HEK293 (cell line): ENCODE results near the gene ALDH4A1.

ENCODE experiments used
- GLI4 ChIP-seq: fragments of 450-650 bp; formaldehyde crosslinking; IDR thresholded peaks from 2 replicates; pipeline ENCODE4 v1.5.1; 2016; ENCODE audit warnings: missing biosample characterization, missing genetic modification characterization
- KLF7 ChIP-seq: fragments of 450-650 bp; formaldehyde crosslinking; IDR thresholded peaks from 2 replicates; pipeline ENCODE4 v1.5.1; 2016; ENCODE audit warnings: missing biosample characterization, missing genetic modification characterization, borderline replicate concordance
- MZF1 ChIP-seq: fragments of 450-650 bp; formaldehyde crosslinking; IDR thresholded peaks from 2 replicates; pipeline ENCODE4 v1.5.1; 2017; ENCODE audit warnings: missing biosample characterization, missing genetic modification characterization, borderline replicate concordance
- RBAK ChIP-seq: fragments of 450-650 bp; formaldehyde crosslinking; IDR thresholded peaks from 2 replicates; pipeline ENCODE4 v1.5.1; 2016; ENCODE audit warnings: missing biosample characterization, missing genetic modification characterization
- TCF7L2 ChIP-seq: IDR thresholded peaks from 2 replicates; pipeline ENCODE4 v1.6.1; 2011; ENCODE audit warnings: low read depth, mild to moderate bottlenecking, inconsistent platforms, low read length, moderate library complexity, borderline replicate concordance
- ZBTB48 ChIP-seq: fragments of 450-650 bp; formaldehyde crosslinking; IDR thresholded peaks from 2 replicates; pipeline ENCODE4 v1.5.1; 2016; ENCODE audit warnings: missing biosample characterization, missing genetic modification characterization
- ZFP69B ChIP-seq: fragments of 450-650 bp; formaldehyde crosslinking; IDR thresholded peaks from 2 replicates; pipeline ENCODE4 v1.5.1; 2016; ENCODE audit warnings: missing biosample characterization, missing genetic modification characterization
- ZNF112 ChIP-seq: fragments of 450-650 bp; formaldehyde crosslinking; IDR thresholded peaks from 2 replicates; pipeline ENCODE4 v1.5.0; 2017; ENCODE audit warnings: missing biosample characterization, missing genetic modification characterization
- ZNF133 ChIP-seq: fragments of 450-650 bp; formaldehyde crosslinking; IDR thresholded peaks from 2 replicates; pipeline ENCODE4 v1.5.1; 2016; ENCODE audit warnings: missing biosample characterization, missing genetic modification characterization
- ZNF155 ChIP-seq: fragments of 450-650 bp; formaldehyde crosslinking; IDR thresholded peaks from 2 replicates; pipeline ENCODE4 v1.5.1; 2016; ENCODE audit warnings: missing biosample characterization, missing genetic modification characterization
- ZNF169 ChIP-seq: fragments of 450-650 bp; formaldehyde crosslinking; IDR thresholded peaks from 2 replicates; pipeline ENCODE4 v1.5.1; 2016; ENCODE audit warnings: missing biosample characterization, missing genetic modification characterization
- ZNF184 ChIP-seq: fragments of 450-650 bp; IDR thresholded peaks from 2 replicates; pipeline ENCODE4 v1.5.1; 2018; ENCODE audit warnings: missing biosample characterization, mild to moderate bottlenecking, missing genetic modification characterization
- ZNF19 ChIP-seq: fragments of 450-650 bp; formaldehyde crosslinking; IDR thresholded peaks from 2 replicates; pipeline ENCODE4; 2016; ENCODE audit warnings: missing biosample characterization, missing genetic modification characterization, low read depth
- ZNF311 ChIP-seq: fragments of 450-650 bp; formaldehyde crosslinking; IDR thresholded peaks from 2 replicates; pipeline ENCODE4 v1.5.1; 2017; ENCODE audit warnings: missing biosample characterization, missing genetic modification characterization, borderline replicate concordance
- ZNF37A ChIP-seq: fragments of 450-650 bp; IDR thresholded peaks from 2 replicates; pipeline ENCODE4 v1.5.1; 2018; ENCODE audit warnings: missing biosample characterization, missing genetic modification characterization
- ZNF433 ChIP-seq: fragments of 450-650 bp; formaldehyde crosslinking; IDR thresholded peaks from 2 replicates; pipeline ENCODE4 v1.5.1; 2016; ENCODE audit warnings: missing biosample characterization, missing genetic modification characterization, low read depth
- ZNF549 ChIP-seq: fragments of 450-650 bp; IDR thresholded peaks from 2 replicates; pipeline ENCODE4 v1.5.1; 2018; ENCODE audit warnings: missing biosample characterization, missing genetic modification characterization, mild to moderate bottlenecking, inconsistent platforms, moderate library complexity
- ZNF561 ChIP-seq: fragments of 450-650 bp; IDR thresholded peaks from 2 replicates; pipeline ENCODE4 v1.5.1; 2018; ENCODE audit warnings: missing biosample characterization, missing genetic modification characterization, borderline replicate concordance
- ZNF571 ChIP-seq: fragments of 450-650 bp; formaldehyde crosslinking; IDR thresholded peaks from 2 replicates; pipeline ENCODE4 v1.5.0; 2017; ENCODE audit warnings: missing biosample characterization, missing genetic modification characterization
- ZNF677 ChIP-seq: fragments of 450-650 bp; IDR thresholded peaks from 2 replicates; pipeline ENCODE4 v1.5.0; 2018; ENCODE audit warnings: missing biosample characterization, mild to moderate bottlenecking, missing genetic modification characterization, moderate library complexity
- ZNF777 ChIP-seq: fragments of 450-650 bp; formaldehyde crosslinking; IDR thresholded peaks from 2 replicates; pipeline ENCODE4 v1.5.1; 2017; ENCODE audit warnings: missing biosample characterization, missing genetic modification characterization, borderline replicate concordance
- TF ChIP-seq, protein P1 (sequence below): fragments of 450-650 bp; formaldehyde crosslinking; IDR thresholded peaks from 2 replicates; pipeline ENCODE4 v1.5.1; 2016; ENCODE audit warnings: missing biosample characterization, missing genetic modification characterization, low read depth
- TF ChIP-seq, protein P2 (sequence below): fragments of 450-650 bp; formaldehyde crosslinking; IDR thresholded peaks from 2 replicates; pipeline ENCODE4 v1.5.1; 2017; ENCODE audit warnings: missing biosample characterization, mild to moderate bottlenecking, missing genetic modification characterization, moderate library complexity
- TF ChIP-seq, protein P3 (sequence below): fragments of 450-650 bp; IDR thresholded peaks from 2 replicates; pipeline ENCODE4 v1.5.1; 2018; ENCODE audit warnings: missing biosample characterization, mild to moderate bottlenecking, missing genetic modification characterization
- TF ChIP-seq, protein P4 (sequence below): sonication (generic); formaldehyde crosslinking; IDR thresholded peaks from 2 replicates; pipeline ENCODE4 v1.8.1; 2022; ENCODE audit warnings: mild to moderate bottlenecking, moderate library complexity, missing genetic modification reagents
- TF ChIP-seq, protein P5 (sequence below): fragments of 450-650 bp; formaldehyde crosslinking; IDR thresholded peaks from 2 replicates; pipeline ENCODE4 v1.5.1; 2016; ENCODE audit warnings: missing biosample characterization, missing genetic modification characterization
- TF ChIP-seq, protein P6 (sequence below): fragments of 450-650 bp; formaldehyde crosslinking; IDR thresholded peaks from 2 replicates; pipeline ENCODE4 v1.5.1; 2016; ENCODE audit warnings: missing biosample characterization, missing genetic modification characterization
- TF ChIP-seq, protein P7 (sequence below): fragments of 450-650 bp; formaldehyde crosslinking; IDR thresholded peaks from 2 replicates; pipeline ENCODE4 v1.5.1; 2016; ENCODE audit warnings: missing biosample characterization, missing genetic modification characterization

Gene ALDH4A1

DNA sequence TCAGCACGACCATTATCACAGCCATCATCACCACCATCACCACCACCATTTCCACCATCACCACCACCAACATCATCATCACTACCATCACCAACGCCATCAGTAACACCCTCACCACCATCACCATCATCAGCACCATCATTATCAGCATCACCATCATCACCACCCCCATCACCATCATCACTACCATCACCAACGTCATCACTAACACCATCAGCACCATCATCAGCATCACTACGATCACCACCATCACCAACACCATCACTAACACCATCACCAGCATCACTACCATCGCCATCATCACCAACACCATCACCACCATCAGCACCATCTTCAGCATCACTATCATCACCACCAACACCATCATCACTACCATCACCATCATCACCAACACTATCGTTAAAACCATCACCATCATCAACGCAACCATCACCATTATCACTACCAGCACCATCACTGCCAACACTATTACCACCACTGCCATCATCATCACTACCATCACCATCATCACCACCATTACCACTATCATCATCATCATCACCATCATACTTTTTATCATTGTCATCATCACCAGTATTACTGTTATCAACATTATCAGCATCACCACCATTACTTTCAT, 44.2 kb downstream of the ALDH4A1 start (continued):
- TF ChIP-seq, protein P1, sequence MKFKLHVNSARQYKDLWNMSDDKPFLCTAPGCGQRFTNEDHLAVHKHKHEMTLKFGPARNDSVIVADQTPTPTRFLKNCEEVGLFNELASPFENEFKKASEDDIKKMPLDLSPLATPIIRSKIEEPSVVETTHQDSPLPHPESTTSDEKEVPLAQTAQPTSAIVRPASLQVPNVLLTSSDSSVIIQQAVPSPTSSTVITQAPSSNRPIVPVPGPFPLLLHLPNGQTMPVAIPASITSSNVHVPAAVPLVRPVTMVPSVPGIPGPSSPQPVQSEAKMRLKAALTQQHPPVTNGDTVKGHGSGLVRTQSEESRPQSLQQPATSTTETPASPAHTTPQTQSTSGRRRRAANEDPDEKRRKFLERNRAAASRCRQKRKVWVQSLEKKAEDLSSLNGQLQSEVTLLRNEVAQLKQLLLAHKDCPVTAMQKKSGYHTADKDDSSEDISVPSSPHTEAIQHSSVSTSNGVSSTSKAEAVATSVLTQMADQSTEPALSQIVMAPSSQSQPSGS = no peak
- 0 out of 2 replicates have a peak, but pooled peaks have one; percentile 26 for TF ChIP-seq ZNF133 (tag by site-specific recombination)
- no peak for TF ChIP-seq MZF1
- no peak for TF ChIP-seq KLF7
- TF ChIP-seq TCF7L2 = no peak
- TF ChIP-seq, protein P2, sequence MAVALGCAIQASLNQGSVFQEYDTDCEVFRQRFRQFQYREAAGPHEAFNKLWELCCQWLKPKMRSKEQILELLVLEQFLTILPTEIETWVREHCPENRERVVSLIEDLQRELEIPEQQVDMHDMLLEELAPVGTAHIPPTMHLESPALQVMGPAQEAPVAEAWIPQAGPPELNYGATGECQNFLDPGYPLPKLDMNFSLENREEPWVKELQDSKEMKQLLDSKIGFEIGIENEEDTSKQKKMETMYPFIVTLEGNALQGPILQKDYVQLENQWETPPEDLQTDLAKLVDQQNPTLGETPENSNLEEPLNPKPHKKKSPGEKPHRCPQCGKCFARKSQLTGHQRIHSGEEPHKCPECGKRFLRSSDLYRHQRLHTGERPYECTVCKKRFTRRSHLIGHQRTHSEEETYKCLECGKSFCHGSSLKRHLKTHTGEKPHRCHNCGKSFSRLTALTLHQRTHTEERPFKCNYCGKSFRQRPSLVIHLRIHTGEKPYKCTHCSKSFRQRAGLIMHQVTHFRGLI = no peak
- TF ChIP-seq, protein P3, sequence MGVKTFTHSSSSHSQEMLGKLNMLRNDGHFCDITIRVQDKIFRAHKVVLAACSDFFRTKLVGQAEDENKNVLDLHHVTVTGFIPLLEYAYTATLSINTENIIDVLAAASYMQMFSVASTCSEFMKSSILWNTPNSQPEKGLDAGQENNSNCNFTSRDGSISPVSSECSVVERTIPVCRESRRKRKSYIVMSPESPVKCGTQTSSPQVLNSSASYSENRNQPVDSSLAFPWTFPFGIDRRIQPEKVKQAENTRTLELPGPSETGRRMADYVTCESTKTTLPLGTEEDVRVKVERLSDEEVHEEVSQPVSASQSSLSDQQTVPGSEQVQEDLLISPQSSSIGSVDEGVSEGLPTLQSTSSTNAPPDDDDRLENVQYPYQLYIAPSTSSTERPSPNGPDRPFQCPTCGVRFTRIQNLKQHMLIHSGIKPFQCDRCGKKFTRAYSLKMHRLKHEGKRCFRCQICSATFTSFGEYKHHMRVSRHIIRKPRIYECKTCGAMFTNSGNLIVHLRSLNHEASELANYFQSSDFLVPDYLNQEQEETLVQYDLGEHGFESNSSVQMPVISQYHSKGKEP (tag by site-specific recombination) = no peak
- 0 out of 2 replicates have a peak, but pooled peaks have one; percentile 10 for TF ChIP-seq ZBTB48 (tag by site-specific recombination)
- no peak for TF ChIP-seq ZNF184 (tag by site-specific recombination)
- TF ChIP-seq ZNF549 = no peak
- TF ChIP-seq ZNF311 = 0 out of 2 replicates have a peak, but pooled peaks have one; percentile 41
- TF ChIP-seq ZNF19 (tag by site-specific recombination) = no peak
- no peak for TF ChIP-seq ZNF777 (tag by site-specific recombination)
- no peak for TF ChIP-seq ZNF112
- TF ChIP-seq, protein P4, sequence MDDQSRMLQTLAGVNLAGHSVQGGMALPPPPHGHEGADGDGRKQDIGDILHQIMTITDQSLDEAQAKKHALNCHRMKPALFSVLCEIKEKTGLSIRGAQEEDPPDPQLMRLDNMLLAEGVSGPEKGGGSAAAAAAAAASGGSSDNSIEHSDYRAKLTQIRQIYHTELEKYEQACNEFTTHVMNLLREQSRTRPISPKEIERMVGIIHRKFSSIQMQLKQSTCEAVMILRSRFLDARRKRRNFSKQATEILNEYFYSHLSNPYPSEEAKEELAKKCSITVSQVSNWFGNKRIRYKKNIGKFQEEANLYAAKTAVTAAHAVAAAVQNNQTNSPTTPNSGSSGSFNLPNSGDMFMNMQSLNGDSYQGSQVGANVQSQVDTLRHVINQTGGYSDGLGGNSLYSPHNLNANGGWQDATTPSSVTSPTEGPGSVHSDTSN (CRISPR knock-in tag) = no peak
- TF ChIP-seq ZNF169 (tag by site-specific recombination) = 0 out of 2 replicates have a peak, but pooled peaks have one; percentile 11
- TF ChIP-seq, protein P5, sequence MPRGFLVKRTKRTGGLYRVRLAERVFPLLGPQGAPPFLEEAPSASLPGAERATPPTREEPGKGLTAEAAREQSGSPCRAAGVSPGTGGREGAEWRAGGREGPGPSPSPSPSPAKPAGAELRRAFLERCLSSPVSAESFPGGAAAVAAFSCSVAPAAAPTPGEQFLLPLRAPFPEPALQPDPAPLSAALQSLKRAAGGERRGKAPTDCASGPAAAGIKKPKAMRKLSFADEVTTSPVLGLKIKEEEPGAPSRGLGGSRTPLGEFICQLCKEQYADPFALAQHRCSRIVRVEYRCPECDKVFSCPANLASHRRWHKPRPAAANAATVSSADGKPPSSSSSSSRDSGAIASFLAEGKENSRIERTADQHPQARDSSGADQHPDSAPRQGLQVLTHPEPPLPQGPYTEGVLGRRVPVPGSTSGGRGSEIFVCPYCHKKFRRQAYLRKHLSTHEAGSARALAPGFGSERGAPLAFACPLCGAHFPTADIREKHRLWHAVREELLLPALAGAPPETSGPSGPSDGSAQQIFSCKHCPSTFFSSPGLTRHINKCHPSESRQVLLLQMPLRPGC (tag by site-specific recombination) = no peak
- TF ChIP-seq ZNF37A (tag by site-specific recombination) = no peak
- TF ChIP-seq, protein P6, sequence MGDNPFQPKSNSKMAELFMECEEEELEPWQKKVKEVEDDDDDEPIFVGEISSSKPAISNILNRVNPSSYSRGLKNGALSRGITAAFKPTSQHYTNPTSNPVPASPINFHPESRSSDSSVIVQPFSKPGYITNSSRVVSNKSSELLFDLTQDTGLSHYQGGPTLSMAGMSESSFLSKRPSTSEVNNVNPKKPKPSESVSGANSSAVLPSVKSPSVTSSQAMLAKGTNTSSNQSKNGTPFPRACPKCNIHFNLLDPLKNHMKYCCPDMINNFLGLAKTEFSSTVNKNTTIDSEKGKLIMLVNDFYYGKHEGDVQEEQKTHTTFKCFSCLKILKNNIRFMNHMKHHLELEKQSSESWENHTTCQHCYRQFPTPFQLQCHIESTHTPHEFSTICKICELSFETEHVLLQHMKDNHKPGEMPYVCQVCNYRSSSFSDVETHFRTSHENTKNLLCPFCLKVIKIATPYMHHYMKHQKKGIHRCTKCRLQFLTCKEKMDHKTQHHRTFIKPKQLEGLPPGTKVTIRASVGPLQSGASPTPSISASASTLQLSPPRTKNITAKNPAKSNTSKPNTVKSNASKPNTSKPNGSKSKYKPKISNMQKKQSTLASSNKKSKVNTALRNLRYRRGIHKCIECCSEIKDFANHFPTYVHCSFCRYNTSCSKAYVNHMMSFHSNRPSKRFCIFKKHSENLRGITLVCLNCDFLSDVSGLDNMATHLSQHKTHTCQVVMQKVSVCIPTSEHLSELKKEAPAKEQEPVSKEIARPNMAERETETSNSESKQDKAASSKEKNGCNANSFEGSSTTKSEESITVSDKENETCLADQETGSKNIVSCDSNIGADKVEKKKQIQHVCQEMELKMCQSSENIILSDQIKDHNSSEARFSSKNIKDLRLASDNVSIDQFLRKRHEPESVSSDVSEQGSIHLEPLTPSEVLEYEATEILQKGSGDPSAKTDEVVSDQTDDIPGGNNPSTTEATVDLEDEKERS (tag by site-specific recombination) = no peak
- 0 out of 2 replicates have a peak, but pooled peaks have one; percentile 19 for TF ChIP-seq GLI4 (tag by site-specific recombination)
- TF ChIP-seq, protein P7, sequence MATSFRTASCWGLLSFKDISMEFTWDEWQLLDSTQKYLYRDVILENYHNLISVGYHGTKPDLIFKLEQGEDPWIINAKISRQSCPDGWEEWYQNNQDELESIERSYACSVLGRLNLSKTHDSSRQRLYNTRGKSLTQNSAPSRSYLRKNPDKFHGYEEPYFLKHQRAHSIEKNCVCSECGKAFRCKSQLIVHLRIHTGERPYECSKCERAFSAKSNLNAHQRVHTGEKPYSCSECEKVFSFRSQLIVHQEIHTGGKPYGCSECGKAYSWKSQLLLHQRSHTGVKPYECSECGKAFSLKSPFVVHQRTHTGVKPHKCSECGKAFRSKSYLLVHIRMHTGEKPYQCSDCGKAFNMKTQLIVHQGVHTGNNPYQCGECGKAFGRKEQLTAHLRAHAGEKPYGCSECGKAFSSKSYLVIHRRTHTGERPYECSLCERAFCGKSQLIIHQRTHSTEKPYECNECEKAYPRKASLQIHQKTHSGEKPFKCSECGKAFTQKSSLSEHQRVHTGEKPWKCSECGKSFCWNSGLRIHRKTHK (tag by site-specific recombination) = no peak
- TF ChIP-seq ZNF561 (tag by site-specific recombination) = no peak
- TF ChIP-seq ZNF677 (tag by site-specific recombination) = no peak
- no peak for TF ChIP-seq ZNF433
- no peak for TF ChIP-seq RBAK
- peak; percentile 14; the same call in 1 of the 2 replicates for TF ChIP-seq ZNF571
- no peak for TF ChIP-seq ZNF155 (tag by site-specific recombination)
- no peak for TF ChIP-seq ZFP69B (tag by site-specific recombination)
